Measurements from ENCODE around the gene CACNG4.
"Not testable (repeated sequence)": the region's sequence is repeated elsewhere in the genome, so short reads cannot be mapped to it uniquely, and the experiment has no call there.

The CACNG4 gene

GRCh38 chr17:67040652-67041051 lies 76.1 kb downstream of the CACNG4 start:
- in situ Hi-C loops (cut with MboI; ENCODE audit: low sequenced_read_pairs): no loop called here

GRCh38 chr17:67041119-67041518 lies 76.6 kb downstream of the CACNG4 start:
- in situ Hi-C loops (cut with MboI; ENCODE audit: low sequenced_read_pairs): not testable (repeated sequence)

DNA sequence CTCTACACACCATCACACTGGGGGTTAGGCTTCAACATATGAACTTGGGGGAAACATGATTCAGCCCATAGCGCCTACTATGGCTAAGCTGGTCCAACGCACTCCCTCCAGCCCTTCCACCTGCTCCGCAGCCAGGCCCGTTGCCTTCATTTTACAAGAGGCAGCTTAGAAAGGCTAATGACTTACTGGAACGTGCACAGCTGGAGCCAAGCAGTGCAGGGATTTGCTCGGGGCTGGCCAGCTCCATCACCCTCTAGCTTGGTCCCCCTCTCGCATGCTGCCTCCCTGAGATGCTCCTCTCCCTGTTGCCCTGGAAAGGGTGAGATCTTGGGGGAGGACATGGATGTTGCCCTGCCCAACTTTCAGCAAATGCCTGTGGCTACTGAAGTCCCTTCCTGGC lies 77.0 kb downstream of the CACNG4 start:
- in situ Hi-C loops (cut with MboI; ENCODE audit: low sequenced_read_pairs): no loop called here

- in situ Hi-C loops (cut with MboI; ENCODE audit: low sequenced_read_pairs): no loop called here
These were observed 77.7 kb downstream of the CACNG4 start for GRCh38 chr17:67041941-67042899.

DNA sequence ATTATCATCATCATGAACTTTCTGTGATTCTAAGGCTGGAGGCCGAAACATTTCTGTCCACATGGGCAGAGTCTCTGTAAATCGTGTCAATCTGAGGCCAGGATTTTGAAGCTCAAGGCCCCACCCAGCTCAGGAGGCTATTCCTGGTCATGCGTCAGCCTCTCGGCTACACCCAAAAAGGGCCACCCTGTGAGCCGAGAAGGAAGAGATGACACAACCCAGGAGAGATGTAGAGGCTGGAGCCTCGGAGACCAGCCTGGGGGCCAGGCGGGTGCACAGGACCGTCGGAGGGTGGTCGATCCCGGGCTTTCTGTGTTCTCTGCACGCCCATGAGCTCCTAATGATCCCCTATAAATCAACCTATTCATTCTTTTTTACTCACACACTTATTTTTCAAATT lies 78.8 kb downstream of the CACNG4 start:
- in situ Hi-C loops (cut with MboI; ENCODE audit: low sequenced_read_pairs): no loop called here

- in situ Hi-C loops (cut with MboI; ENCODE audit: low sequenced_read_pairs): no loop called here
These were observed 79.7 kb downstream of the CACNG4 start, which contains the start of gene CACNG1 for GRCh38 chr17:67044016-67044772. Gene CACNG1, plus strand, starts transcription at chr17:67044554. Its CDS starts 107 bp downstream, at chr17:67044661.

- in situ Hi-C loops (cut with MboI; ENCODE audit: low sequenced_read_pairs): no loop called here
These were observed 80.4 kb downstream of the CACNG4 start for GRCh38 chr17:67044940-67045339.

- in situ Hi-C loops (cut with MboI; ENCODE audit: low sequenced_read_pairs): no loop called here
These were observed 81.9 kb downstream of the CACNG4 start for GRCh38 chr17:67046398-67046797.

DNA sequence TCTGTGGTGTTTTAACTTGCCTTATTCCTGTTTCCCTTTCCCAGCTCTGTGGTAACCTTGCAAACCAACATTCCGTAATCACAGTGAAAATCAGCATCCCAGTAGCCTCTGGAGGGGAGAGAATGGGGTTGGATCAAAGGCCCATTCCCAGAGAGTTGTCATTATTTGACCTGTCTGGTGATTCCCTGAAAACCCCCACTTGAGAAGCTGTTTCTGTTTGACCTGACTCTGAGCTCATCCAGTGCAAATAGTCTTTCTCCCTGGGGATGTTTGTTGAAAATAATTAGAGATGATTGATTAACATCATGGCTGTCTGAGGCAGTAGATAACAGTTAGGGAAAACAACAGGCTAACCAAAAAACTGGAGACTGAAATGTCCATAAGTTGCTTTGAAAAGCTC lies 82.9 kb downstream of the CACNG4 start:
- in situ Hi-C loops (cut with MboI; ENCODE audit: low sequenced_read_pairs): no loop called here

- in situ Hi-C loops (cut with MboI; ENCODE audit: low sequenced_read_pairs): no loop called here
These were observed 84.7 kb downstream of the CACNG4 start for GRCh38 chr17:67049025-67049739.

- in situ Hi-C loops (cut with MboI; ENCODE audit: low sequenced_read_pairs): no loop called here
These were observed 85.6 kb downstream of the CACNG4 start for GRCh38 chr17:67050066-67050465.

DNA sequence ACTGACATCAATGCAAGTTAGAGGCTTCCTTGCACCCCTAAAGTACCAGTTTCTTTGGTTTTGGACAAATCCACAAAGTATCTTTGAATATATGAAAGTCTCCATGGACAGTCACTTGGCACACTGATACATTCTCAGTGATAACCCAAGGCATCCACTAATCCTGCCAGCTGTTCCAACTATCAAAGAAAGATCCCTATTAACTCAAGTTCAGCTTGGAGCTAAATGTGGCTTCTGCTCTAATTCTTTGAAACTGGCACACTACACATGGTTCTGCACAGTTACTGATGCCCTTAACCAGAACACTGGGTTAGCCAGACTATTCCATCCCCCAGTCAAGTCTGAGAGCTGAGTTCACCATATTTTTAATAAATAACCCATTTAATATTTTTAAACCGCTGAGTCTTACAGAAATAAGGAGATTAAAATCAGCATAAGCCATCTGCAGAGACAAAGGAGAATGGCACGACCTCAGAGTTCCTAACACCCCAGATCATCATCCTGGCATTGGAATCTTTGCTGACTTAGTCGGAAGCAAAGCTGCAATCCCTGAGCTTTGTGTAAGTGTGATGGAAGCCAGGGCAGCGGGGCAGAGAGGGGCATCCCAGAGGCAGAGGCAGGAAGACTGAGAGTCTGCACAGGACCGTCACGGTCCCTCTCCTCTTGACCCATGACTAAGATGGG lies 86.1 kb downstream of the CACNG4 start:
- in situ Hi-C loops (cut with MboI; ENCODE audit: low sequenced_read_pairs): no loop called here

DNA sequence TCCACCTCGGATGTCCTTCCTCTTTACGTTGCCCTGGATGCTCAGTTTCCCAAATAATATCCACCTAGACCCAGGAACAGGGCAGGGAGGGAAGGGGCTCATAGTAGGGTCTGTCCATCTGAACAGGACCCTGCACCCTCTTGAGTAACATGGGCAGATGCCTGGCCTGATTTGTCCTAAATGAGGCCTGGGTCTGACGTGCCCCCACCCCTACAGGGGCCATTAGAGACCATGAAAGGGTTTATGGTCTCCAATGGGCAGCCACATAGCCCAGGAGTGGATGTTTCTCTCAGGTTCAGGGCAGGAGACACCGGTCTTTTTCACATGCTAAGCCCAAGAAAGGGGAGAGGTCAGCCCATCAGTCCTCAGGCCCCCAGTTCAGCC lies 86.6 kb downstream of the CACNG4 start:
- in situ Hi-C loops (cut with MboI; ENCODE audit: low sequenced_read_pairs): no loop called here

- in situ Hi-C loops (cut with MboI; ENCODE audit: low sequenced_read_pairs): no loop called here
These were observed 87.3 kb downstream of the CACNG4 start for GRCh38 chr17:67051837-67052236.

DNA sequence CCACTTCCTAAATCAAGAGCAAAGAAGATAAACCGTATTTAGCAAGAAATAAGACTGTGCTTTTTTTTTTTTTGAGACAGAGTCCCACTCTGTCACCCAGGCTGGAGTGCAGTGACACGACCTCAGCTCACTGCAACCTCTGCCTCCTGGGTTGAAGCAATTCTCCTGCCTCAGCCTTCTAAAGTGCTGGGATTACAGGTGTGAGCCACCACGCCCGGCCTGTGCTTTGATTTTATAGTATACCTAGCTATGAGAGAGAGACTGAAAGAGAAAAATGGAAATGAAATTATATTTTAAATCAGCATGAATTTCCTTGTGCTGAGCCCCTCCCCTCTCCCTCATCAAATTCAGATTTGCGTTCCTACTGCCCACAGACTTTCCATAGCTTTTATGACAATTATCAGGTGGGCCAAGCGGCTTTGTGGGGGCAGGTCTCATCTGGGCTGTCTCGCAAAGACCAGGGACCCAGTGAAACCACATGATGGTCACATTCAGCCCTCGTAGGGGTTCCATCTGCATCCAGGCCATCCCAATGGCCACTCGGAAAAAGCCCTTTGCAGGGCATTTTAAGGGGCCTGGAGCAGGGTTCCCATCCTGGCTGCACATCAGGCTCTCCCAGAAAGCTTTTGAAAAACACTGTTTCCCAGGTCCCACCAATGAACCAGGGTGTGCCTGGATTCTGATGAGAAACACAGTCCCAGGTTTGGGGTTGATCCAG lies 88.4 kb downstream of the CACNG4 start:
- in situ Hi-C loops (cut with MboI; ENCODE audit: low sequenced_read_pairs): no loop called here

DNA sequence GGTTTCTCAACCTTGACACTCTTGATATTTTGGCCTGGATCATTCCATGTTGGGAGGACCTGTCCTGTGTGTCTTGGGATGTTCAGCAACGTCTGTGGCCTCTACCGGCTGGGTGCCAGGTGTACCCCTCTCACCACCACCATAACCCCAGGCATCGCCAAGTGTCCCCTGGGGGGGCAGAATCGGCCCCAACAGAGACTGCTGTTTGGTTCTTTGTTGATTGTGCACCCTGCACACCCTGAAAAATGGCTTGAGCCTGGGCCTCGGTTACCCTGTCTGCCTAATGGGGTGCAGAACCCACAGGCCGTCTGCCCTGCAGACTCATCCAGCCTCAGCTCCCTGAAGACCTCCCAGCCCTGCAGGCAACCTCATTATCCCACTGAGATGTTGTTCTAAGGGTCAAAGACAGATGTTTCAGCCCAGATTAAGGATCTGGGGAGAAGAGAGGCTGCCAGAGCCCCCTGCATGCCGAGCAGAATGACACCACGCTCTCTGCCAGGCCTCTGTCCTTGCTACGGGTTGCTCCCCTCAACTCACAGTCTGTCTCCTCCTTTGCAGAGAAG lies 89.0 kb downstream of the CACNG4 start:
- in situ Hi-C loops (cut with MboI; ENCODE audit: low sequenced_read_pairs): no loop called here

DNA sequence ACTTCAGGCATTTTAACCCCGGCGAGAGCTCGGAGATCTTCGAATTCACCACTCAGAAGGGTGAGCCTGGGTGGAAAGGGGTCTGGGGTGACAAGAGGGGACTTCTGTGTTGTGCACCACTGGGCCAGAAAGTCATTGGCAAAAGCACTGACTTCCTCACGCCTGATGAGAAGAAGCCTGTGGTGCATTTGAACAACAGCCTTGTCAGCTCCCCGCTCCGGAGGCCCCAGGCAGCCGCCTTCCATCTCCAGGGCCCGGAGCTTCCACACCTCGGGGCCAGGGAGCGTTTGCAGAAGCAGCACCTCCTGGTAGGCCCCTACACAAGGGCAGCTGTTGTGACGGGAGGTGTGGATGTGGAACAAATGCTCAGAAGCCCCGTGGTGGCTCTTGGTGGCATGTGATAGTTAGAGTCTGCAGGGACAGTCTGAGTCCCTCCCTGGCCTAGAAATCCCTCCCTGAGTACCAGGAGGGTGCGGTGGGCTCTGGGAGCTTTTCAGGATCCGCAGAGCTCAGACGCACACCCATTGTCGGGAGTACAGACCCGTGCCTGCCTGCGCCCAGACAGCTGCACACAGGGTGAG lies 89.6 kb downstream of the CACNG4 start:
- in situ Hi-C loops (cut with MboI; ENCODE audit: low sequenced_read_pairs): no loop called here

- in situ Hi-C loops (cut with MboI; ENCODE audit: low sequenced_read_pairs): no loop called here
These were observed 90.1 kb downstream of the CACNG4 start for GRCh38 chr17:67054608-67055007.

DNA sequence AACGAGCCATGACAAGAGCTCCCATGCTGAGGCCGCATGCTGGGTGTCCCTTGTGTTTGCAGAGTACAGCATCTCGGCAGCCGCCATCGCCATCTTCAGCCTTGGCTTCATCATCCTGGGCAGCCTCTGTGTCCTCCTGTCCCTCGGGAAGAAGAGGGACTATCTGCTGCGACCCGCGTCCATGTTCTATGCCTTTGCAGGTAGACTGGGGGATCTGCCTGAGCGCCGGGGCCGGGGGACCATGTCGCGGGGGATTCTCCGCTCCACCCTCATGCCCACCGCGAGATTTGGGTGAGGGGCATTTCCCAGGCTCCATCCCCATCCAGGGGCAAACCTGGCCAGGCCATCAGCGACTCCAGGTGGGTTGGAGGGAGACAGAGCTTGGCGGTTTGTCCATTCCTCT lies 90.5 kb downstream of the CACNG4 start:
- in situ Hi-C loops (cut with MboI; ENCODE audit: low sequenced_read_pairs): no loop called here

All from HL-60/S4 treated with retinoic acid at 250 ng/mL for 4 days and 3 days (cell line).